Muscle of back (tissue), 13 donors: ENCODE measurements around the gene RAC3. TPM values are rescaled to one million over a fixed set of nuclear protein-coding genes. Genes with fewer than 3 reads are reported as not detected.

Source experiments
- DNase-seq, 3 donors: peaks; one replicate each; pipeline versions ENCODE4 v3.0.0 to v3.0.0-alpha.2; 2013
- long read RNA-seq, 9 donors: transcript quantifications; one replicate each; lab custom pipeline, GENCODE V29; 2026
- polyA plus RNA-seq, 10 donors: library from polyadenylated mRNA; unstranded; fragments of 120-200 nt; gene quantifications; one replicate each; pipeline ENCODE4 v1.2.1, GENCODE V29; 2013; ENCODE audit not compliant: insufficient read length in 10 of 10

RAC3 gene
- polyA plus RNA-seq = 10 to 100 TPM in 2 of 10 donors, 1 to 10 TPM in 8; 4.7 to 27.6 (median 8.2) TPM
- long read RNA-seq, donor 1, transcript RAC3-201 (6 exons, 1,090 nt) = major isoform, 8 of 8 reads
- long read RNA-seq, donor 1, partial matches to known transcripts = 0 of 8 reads
- long read RNA-seq, donor 1, other reads (novel, unspliced or antisense) = 0 of 8 reads
- long read RNA-seq, donor 2, partial matches to known transcripts = 0 of 4 reads
- long read RNA-seq, donor 2, other reads (novel, unspliced or antisense) = 0 of 4 reads
- long read RNA-seq, donor 3 = 0 reads
- long read RNA-seq, donor 4, partial matches to known transcripts = 0 of 2 reads
- long read RNA-seq, donor 4, other reads (novel, unspliced or antisense) = 0 of 2 reads
- long read RNA-seq, donor 5, transcript RAC3-201 (6 exons, 1,090 nt) = major isoform, 7 of 8 reads
- long read RNA-seq, donor 5, partial matches to known transcripts = 0 of 8 reads
- long read RNA-seq, donor 5, other reads (novel, unspliced or antisense) = 0 of 8 reads
- long read RNA-seq, donor 6, partial matches to known transcripts = 0 of 2 reads
- long read RNA-seq, donor 6, other reads (novel, unspliced or antisense) = 0 of 2 reads
- long read RNA-seq, donor 7, transcript RAC3-201 (6 exons, 1,090 nt) = major isoform, 5 of 6 reads
- long read RNA-seq, donor 7, partial matches to known transcripts = 0 of 6 reads
- long read RNA-seq, donor 7, other reads (novel, unspliced or antisense) = 0 of 6 reads
- long read RNA-seq, donor 8, partial matches to known transcripts = 0 of 5 reads
- long read RNA-seq, donor 8, other reads (novel, unspliced or antisense) = 0 of 5 reads
- long read RNA-seq, donor 9 = 0 reads

GRCh38 chr17:82031303-82031884 is at the start of gene RAC3:
Gene RAC3 (plus strand): TSS chr17:82031678. CDS start chr17:82031762, 84 bp downstream.
- peak in 1 of 3 donors; percentile 44 for DNase-seq

- DNase-seq = no peak
Measured at GRCh38 chr17:81983011-81983638, 48.4 kb upstream of the RAC3 start.

GRCh38 chr17:81983639-81984373 is 47.7 kb upstream of the RAC3 start:
- no peak for DNase-seq

GRCh38 chr17:81984773-81985410 is 46.6 kb upstream of the RAC3 start:
- DNase-seq = no peak

GRCh38 chr17:81986606-81987005 is 44.9 kb upstream of the RAC3 start:
- no peak for DNase-seq

- DNase-seq = no peak
Measured at GRCh38 chr17:81987161-81987770, 44.2 kb upstream of the RAC3 start.

GRCh38 chr17:81990836-81991683 is 40.4 kb upstream of the RAC3 start:
- DNase-seq = no peak

GRCh38 chr17:81991684-81992305 is 39.7 kb upstream of the RAC3 start:
- peak; percentile 63 to 76 (median 69) for DNase-seq

- DNase-seq = peak in 2 of 3 donors; percentile 8 to 53
Measured at GRCh38 chr17:81992306-81993102, 39.0 kb upstream of the RAC3 start.

GRCh38 chr17:81993729-81994592 is 37.5 kb upstream of the RAC3 start:
- no peak for DNase-seq

- DNase-seq = no peak
Measured at GRCh38 chr17:81994593-81995462, 36.6 kb upstream of the RAC3 start.

GRCh38 chr17:81995463-81996231 is 35.8 kb upstream of the RAC3 start:
- DNase-seq = no peak

GRCh38 chr17:81996232-81996756 is 35.2 kb upstream of the RAC3 start:
- DNase-seq = no peak

- no peak for DNase-seq
Measured at GRCh38 chr17:81996757-81997441, 34.6 kb upstream of the RAC3 start.
